Medulla oblongata (tissue), 1 donor: Measurements from ENCODE around the gene SLC38A1.
"Not testable (repeated sequence)": the region's sequence is repeated elsewhere in the genome, so short reads cannot be mapped to it uniquely, and the experiment has no call there.

Source experiments
- DNase-seq: peaks from one replicate; pipeline ENCODE4 v3.0.0-alpha.2; 2015; ENCODE audit errors: extremely low spot score

Gene SLC38A1

DNA sequence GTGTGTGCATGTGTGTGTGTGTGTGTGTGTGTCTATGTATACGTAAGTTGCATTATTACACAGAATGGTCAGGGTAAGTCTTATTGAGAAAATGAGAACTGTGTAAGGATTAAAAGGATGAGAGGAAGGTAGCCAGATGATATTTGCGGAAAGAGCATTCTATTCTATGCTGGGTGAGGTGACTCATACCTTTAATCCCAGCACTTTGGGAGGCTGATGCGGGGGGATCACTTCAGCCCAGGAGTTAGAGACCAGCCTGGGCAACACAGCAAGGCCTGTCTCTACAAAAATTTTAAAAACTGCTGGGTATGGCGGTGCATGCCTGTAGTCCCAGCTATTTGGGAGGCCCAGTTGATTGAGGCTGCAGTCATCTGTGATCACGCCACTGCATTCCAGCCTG lies 103.7 kb downstream of the SLC38A1 start:
- DNase-seq = no peak

DNA sequence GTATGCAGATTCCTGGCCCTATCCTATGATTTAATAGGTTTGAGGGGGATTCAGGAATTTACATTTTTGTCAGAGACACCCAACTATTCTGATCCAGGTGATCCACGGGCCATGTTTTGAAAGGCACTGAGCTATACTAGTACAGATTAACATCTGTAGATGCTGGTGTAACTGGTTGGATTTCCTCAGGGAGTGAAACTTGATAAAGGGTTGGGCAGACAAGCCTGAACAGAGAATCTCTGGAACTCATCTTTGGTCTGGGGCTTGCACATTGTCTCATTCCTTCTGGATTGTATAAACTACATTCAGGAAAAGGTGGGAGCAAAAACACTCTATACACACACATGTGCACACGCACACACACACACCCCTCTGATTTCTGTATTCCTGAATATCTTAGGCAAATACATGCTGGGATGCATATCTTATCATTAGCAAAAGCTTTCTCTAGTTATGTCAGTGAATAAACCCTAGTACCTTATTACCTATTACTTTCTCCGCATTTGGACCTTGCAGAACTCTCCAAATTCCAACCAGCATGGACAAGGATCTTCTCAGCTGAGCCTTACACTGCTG lies 104.6 kb downstream of the SLC38A1 start:
- DNase-seq = no peak

DNA sequence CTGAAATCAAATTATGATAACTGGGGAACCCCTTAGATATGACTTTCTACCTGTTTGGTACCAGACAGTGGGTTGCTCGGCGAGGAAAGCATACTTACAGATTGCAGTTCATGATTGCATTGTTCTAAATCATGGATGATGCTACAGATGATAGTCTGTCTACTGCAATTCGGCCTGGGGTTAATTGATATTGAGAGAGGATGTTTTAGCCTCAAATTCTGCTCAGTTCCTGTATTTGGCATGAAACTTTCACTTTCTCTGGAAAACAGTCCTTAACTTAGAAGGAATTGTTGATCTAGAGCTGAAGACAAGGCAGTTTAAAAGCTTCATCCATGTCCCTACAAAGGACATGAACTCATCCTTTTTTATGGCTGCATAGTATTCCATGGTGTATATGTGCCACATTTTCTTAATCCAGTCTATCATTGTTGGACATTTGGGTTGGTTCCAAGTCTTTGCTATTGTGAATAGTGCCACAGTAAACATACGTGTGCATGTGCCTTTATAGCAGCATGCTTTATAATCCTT lies 106.2 kb downstream of the SLC38A1 start:
- not testable (repeated sequence) for DNase-seq

DNA sequence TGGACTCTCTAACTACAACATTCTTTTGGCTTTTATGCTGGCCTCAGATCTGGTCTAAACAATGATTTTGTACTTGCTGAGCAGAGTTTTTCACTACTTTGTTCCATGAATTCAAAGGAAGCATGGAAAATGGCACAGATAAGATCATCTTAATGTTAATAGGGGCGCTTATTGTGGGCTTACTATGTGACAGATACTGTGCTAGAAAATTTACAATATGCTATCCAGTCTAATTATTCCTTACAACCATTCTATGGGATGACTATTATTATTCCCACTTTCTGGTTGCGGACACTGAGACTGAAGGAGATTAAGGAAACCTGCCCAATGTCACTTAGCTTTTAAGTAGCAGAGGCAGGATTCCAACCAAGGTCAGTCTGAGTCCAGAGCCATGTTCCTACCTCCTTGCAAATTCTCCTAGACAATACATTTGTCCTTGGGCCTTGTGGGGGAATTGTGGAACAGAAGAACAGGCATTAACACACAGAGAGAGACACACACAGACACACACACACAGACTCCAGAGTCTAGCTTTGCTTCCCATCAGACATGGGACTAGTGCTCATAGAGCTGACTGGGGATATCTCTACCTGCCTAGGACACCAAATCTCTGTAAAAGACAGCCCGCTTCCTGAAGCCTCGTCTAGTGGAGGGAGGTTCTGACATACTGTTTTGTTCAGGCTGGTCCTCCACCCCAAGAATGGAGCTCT lies 107.7 kb downstream of the SLC38A1 start:
- no peak for DNase-seq

DNA sequence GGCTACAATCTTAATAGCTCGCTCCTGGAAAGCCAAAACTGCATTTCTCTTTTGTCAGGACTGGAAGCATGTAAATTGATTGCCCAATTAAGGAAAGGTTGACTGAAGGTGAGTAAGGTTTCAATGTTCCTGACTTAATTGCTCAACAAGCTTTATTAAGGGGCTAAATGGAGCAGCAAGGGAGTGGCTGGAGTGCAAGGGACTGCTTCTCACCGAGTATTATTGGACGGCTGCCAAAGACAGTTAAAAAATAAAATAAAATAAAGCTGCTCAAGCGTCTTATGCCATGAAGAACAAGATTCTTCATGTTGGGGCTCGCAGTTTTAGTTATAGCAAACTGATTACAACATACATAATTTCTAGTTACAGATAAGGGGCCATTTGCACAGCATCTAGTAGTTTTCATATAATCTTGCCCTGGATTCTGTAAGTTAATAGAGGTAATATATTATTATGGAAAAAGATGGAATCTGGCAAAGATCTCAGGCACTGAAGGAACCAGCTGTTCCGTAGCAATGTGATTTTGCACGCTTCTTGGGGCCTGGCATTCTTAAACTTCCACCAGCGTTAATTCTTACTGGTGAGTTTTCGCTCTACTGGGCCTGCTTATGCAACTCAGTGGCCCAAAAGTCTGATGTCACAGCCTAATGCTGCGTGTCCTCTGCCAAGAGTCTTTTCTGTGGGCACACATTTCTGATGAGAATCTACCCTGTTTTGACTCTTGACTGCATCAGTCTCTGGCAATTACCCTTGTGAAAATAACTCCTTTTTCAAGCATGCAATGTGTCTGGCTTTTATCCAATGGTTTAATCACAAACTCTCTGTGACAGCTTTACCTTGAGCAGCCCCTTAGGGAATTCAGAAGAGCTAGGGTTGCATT lies 108.5 kb downstream of the SLC38A1 start:
- DNase-seq = peak; percentile 68

DNA sequence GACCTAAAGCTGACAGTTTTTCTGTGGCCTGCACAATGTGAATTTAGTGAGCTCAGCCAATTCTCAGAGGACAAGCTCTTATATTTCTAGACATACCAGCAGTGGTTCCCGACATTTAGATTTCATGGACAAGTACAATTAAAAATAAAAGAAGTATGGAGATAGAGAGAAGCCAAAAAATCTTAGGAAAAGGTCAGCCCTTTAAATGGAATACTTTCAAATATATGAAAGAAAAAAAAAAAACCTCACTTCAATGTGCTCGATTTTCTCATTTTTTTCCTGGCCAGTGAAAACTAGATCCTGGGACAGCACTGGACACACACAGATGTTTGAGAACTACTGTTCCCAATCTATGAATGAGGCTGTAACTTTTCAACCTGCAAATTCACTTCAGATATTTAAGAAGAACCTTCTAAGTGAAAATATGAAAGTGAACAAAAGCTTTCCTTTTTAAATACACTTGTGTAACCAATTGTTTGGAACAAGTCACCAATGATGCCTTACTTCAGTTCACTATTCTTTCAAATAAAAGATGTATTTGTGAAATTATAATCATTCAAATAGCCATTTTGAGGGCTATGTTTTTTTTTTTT lies 109.4 kb downstream of the SLC38A1 start:
- no peak for DNase-seq

DNA sequence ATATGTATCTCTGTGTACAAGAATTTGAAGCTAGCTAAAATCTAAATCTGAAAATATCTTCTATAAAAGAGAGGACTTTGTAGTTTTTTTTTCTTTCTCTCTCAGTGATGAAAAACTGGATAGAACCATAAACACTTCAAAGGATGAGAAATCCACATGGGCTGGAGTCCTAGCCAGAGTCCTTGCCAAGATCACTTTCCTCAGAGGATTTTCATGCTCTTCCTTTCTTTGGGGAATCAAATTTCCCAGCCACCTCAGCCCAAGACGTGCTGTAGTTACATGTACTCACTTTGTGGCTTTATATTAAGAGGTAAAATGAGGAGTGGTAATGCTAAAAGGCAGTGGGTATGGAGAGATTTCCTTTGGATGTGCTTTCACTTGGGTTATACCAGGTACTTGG lies 110.3 kb downstream of the SLC38A1 start:
- no peak for DNase-seq

DNA sequence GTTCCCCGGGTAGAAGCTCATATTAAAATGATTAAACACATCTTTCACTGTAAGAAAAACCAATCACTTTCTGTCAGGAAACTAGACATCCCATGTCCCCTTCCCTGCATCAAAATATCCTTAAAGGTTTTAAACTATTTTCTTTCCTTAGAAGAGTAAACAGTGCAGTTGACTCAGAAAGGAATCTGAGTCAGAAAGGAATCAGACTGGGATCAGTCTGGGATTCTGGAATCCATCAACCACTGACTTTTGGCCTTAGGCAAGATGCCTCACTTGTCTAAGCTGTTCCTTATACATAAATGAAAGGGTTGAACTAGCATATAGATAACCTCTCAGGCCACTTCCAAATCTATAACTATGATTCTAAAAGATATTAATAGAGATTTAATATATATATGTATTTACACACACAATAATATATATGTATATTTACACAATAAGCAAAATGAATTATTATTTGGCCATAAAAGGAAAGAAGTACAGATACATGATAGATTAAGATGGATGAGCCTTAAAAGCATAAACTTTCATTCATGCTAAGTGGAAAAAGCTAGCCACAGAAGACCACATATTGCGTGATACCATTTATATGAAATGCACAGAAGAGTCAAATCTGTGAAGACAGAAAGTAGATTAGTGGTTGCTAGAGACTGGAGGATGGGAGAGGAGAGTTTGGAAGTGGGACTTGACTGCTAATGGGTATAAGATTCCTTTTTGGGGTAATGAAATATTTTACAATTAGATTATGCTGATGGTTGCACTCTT lies 114.4 kb downstream of the SLC38A1 start:
- DNase-seq = no peak

DNA sequence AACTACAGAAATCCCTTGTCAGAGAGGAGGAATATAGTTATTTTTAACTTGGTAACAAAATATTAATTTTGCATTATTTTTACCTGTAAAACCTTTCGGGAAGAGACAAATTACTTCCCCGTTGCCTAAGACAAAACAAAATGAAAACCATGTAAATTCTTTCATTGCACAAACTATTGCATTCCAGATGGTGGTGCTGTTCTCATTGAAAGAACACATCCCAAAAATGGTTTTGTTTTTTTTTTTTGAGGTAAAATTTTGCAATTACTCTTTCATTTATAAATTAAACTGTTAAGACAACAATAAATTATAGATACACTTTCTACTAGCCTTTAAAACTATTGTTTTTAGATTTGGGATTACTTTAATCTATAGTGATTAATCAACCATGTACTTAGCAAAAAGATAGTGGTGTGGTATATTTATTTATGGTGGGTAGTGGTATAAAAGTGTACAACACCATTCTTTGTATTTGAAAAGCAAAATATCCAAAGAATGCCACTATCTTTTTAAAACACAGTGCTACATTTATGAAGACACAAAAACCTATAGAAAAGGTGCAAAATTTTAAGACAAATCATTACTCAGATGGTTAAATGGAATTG lies 115.5 kb downstream of the SLC38A1 start:
- DNase-seq = peak; percentile 57

DNA sequence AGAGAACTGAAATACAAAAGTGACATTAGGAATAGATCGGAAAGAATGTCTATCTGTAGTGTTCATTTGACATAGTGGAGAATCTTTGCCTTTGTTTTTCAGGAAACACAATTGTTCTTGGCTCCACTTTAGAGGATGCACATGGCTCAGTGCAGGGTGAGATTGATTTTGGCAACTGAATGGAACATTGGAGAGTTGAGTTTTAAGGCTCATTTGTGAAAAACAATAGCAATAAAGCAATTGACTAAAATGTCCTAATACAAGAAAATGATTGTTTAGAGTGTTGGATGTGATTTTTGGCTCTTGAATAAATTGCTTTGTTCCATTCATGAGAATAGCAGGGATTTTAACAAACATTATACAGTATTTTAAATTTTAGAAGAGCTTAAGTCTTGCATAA lies 116.4 kb downstream of the SLC38A1 start:
- peak; percentile 79 for DNase-seq

DNA sequence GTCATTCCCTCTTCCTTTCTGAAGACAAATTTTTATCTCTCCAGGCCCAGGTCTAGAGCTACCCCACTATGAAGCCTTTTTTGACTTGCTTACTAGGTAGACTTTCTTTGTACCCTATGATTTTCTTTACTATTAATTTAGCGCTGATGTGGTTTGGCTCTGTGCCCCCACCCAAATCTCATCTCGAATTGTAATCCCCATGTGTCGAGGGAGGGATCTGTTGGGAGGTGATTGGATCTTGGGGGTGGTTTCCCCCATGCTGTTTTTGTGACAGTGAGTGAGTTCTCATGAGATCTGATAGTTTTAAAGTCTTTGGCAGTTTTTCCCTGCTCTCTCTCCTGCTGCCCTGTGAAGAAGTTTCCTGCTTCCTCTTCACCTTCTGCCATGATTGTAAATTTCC lies 118.1 kb downstream of the SLC38A1 start:
- no peak for DNase-seq

DNA sequence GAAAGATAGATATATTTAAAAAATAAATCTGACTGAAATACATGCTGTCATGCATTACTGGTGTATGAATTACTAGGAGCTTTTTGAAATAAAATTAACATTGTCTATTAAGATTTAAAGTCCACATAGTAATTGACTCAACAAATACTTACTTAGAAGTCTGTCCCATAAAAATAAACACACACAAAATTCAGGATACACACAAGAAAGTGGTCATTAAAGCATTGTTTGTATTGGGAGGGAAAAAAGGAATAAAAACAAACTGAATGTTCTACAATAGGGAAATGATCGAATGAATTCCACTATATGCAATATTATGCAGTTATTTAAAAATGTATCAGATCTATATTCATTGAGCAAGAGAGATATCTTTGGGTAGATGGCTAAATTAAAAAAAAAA lies 118.9 kb downstream of the SLC38A1 start:
- no peak for DNase-seq

DNA sequence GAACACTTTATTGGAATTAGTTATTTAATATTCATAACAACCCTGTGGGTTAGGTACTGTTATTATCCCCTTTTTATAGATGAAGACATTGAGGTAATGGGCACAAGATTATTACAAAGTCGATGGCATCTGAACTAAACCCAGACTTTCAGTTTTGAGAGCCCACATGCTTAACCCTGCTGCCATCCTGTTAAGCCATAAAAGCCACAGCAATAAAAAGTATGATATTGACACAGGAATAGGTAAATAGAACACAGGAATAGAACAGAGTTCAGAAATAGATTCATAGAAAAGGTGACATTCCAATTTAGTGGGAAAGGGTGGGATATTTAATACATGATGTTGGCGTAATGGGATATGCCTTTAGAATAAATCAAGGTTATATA lies 119.8 kb downstream of the SLC38A1 start:
- no peak for DNase-seq

DNA sequence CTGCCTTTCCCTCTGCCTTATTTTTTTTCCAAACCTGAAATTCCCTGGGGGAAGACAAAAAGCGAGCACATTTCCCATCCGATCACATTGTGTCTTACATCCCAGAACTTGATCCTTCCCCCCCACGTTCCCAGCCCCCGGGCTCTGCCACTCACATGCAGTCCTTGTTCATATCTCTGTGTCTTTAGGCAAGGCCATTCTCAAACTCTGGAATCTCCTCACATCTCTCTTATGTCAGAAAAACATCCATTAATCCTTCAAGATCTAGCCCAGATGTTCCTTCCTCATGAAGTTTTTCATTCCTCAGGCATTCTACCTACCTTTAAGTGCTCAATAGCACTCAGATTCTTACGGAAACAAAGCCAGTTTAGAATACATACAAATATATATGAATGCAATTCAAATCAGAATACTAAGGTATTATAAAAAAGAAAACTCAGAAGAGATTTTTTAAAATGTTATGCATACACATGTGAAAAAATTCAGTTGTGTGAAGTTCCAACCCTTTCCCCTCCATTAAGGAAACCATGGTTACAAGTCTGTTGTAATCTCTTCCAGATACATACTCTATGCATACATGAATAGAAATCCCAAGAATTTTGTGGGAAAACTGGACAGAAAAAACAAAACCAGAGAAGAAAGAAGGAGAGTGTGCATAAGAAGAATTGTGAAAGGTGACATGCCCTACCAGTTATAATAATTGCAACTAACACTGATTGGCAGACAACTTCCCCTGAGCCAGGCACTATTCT lies 120.3 kb downstream of the SLC38A1 start:
- no peak for DNase-seq

DNA sequence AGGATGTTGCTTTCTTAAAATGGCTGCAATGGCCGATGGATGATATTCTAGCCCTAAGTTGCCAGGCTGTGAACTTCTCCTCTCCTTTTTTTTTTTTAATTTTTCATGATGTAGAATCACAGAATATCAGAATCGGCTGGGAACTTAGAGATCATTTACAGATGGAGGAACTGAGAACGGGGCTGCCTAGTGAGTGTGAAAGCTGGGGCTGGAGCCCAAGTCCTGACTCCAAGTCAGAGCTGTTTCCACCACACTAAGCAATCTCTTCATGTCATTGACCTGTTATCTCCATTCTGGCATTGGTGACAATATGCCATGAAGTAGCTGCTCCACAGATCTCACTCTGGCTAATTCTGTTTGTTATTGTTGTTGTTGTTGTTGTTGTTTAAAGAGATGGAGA lies 121.7 kb downstream of the SLC38A1 start:
- DNase-seq = no peak

DNA sequence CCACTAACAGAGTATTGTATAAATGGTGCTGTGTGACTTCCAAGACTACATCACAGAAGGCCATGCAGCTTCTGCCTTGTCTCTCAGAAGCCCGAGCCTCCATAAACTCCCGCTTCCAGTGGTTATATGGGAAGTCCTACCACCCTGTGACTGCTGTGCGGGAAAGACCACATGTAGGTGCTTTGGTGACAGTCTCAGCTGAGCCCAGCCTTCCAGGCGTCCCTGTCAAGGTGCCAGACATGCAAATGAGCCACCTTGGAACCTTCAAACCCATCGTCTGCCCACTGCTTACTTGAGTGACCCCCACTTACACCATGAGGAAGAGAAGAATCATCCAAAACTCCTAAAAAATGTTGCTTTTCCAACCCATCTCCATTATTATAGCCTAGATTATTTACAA lies 123.0 kb downstream of the SLC38A1 start:
- no peak for DNase-seq

DNA sequence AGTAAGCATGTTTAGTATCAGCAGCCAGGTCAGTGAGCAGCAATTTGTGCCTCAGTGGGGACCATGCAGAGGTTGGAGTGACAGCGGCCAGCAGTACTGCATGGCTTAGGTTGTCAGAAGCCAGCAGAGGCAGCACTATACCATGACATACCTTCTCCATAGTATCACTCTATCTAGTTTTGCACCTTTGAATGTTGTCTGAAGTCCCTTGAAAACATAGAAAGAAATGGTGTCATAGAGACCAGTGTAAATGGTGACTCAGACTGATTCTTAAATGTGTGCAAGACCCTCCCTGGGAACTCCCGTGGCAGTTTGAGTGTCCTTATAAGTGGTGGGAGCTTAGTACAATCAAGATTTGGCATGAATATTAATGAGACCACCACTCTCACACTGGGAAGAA lies 124.4 kb downstream of the SLC38A1 start:
- no peak for DNase-seq

DNA sequence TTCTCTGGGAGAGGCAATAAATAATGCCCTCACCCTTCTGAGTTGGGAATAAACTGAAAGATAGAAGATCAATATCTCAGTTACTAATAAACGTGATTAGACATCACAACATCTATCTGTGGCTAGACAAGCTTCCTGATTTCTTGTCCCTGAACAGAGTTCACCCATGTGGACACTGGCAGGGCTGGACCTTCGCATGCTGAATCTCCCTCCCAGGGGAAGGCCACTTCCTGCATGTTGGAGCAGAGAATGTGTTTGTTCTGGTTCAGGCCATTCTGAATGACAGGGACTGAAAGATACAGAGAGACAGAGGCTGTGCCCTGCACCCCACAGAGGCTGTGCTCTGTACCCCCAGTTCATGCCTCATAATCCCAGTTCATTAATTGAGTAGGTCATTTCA lies 132.6 kb downstream of the SLC38A1 start:
- DNase-seq = no peak

DNA sequence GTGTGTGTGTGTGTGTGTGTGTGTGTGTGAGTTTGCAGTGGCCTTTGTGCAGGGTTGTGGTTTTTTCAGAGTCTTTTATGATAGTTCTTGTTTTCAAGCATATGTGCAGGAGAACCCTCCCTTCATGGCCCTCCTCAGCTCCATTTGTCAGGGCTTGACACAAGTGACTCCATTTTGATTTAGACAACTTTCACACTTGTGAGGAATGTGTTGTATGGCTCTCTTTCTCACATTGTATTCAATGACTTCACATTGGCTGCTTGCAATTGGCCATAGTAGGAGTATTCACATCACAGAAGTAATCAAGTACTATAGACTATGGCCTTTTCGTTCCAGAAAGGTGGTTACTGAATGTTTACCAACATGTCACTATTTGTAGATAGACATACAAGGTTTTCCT lies 133.1 kb downstream of the SLC38A1 start:
- DNase-seq = no peak

DNA sequence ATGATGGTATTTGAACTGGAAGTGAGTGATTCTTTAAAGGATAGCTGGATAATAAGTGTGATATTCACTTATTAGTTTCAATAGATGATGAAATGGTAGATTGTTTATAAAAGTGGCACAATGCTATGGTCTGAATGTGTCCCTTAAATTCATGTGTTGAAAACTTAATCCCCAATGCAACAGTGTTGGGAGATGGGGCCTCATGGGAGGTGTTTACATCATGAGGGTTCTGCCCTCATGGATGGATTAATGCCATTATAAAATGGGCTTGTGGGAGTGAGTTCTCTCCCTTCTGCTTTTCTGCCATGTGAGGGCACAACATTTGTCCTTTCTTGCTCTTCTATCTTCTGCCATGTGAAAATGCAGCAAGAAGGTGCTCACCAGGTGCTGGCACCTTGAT lies 134.0 kb downstream of the SLC38A1 start:
- no peak for DNase-seq
